HCT116 (cell line): Measurements from ENCODE around the gene C1orf185. TPM values are rescaled to one million over a fixed set of nuclear protein-coding genes. Genes with fewer than 3 reads are reported as not detected.

Source experiments
- ATAC-seq: fragments of 200-7000 bp; cut with Tn5 transposase; 2 replicates; pipeline ENCODE4 v1.9.1; 2020; ENCODE audit warnings: mild to moderate bottlenecking, moderate library complexity
- BruUV-seq: library from RNA; stranded (reverse); fragments of 400-500 nt; replicated peaks from 2 replicates; lab custom pipeline; 2021; lab: Mats Ljungman, UMichigan
- CTCF ChIA-PET: fragments of 300-600 bp; sonication (Branson Sonifier 250); formaldehyde crosslinking; loops from one replicate; lab custom pipeline; 2021; ENCODE audit warnings: antibody characterized with exemption; lab: Charles Lee
- POLR2A ChIA-PET: fragments of 300-600, 350-600 bp; sonication (Branson Sonifier 250); formaldehyde crosslinking; loops from one replicate; lab custom pipeline; 2021; ENCODE audit warnings: antibody characterized with exemption; lab: Charles Lee
- RAD21 ChIA-PET, 2 experiments: fragments of 300-600 bp; sonication (Branson Sonifier 250); formaldehyde crosslinking; loops; one replicate each; lab custom pipeline; 2023; ENCODE audit warnings: low total read pairs in 2 of 2; ENCODE audit not compliant: uncharacterized antibody in 2 of 2, unreplicated experiment in 2 of 2, low non-redundant PET in 1 of 2; lab: Charles Lee
- DNase-seq: peaks from one replicate; pipeline ENCODE4 v3.0.0-alpha.2; 2010; ENCODE audit warnings: low read depth, low spot score
- H2AFZ ChIP-seq: fragments of 200-600 bp; shearing (Covaris generic), sonication (generic); 2 replicates; pipeline ENCODE4 v1.6.1; 2017; ENCODE audit warnings: low read depth, mixed run types, mixed read lengths, antibody characterized with exemption, low read length; ENCODE audit not compliant: poor library complexity, severe bottlenecking
- H3K27ac ChIP-seq: 2 replicates; pipeline ENCODE4 v1.5.1; 2012; ENCODE audit warnings: low read depth, low read length
- H3K27me3 ChIP-seq: fragments of 200-600 bp; sonication (generic); 2 replicates; pipeline ENCODE4 v1.6.1; 2016; ENCODE audit warnings: mixed run types, low read length, mixed read lengths; ENCODE audit not compliant: insufficient read depth
- H3K36me3 ChIP-seq, 2 experiments: fragments of 200-500 bp in 1 of 2; fragments of 200-600 bp in 1 of 2; sonication (Bioruptor generic) in 1 of 2; sonication (generic) in 1 of 2; 2 replicates each; pipeline versions ENCODE4 v1.5.1 to v1.6.1; 2014 to 2016; ENCODE audit warnings: low read length in 2 of 2, inconsistent platforms in 1 of 2, mixed read lengths in 1 of 2, mixed run types in 1 of 2; ENCODE audit not compliant: insufficient read depth in 2 of 2, control insufficient read depth in 1 of 2
- H3K4me1 ChIP-seq, 2 experiments: fragments of 200-600 bp in 1 of 2; sonication (generic) in 1 of 2; 2 replicates each; pipeline versions ENCODE4 v1.5.1 to v1.6.1; 2012 to 2017; ENCODE audit warnings: low read length in 2 of 2, inconsistent platforms in 1 of 2, mild to moderate bottlenecking in 1 of 2, mixed read lengths in 1 of 2, mixed run types in 1 of 2, moderate library complexity in 1 of 2; ENCODE audit not compliant: insufficient read depth in 2 of 2, control insufficient read depth in 1 of 2
- H3K4me2 ChIP-seq: fragments of 200-600 bp; sonication (generic); 2 replicates; pipeline ENCODE4 v1.6.1; 2017; ENCODE audit warnings: mixed run types, low read length, mixed read lengths
- H3K4me3 ChIP-seq, 2 experiments: fragments of 200-600 bp in 1 of 2; sonication (generic) in 1 of 2; replicated peaks in 1 of 2; 2 replicates each; pipeline ENCODE4 v1.5.1; 2011 to 2016; ENCODE audit warnings: low read length in 2 of 2, control low read depth in 1 of 2, low read depth in 1 of 2, mild to moderate bottlenecking in 1 of 2, mixed read lengths in 1 of 2, mixed run types in 1 of 2
- H3K79me2 ChIP-seq: fragments of 200-600 bp; sonication (generic); 2 replicates; pipeline ENCODE4 v1.6.1; 2017; ENCODE audit warnings: mild to moderate bottlenecking, mixed run types, low read length, moderate library complexity, mixed read lengths; ENCODE audit not compliant: insufficient read depth
- H3K9ac ChIP-seq: fragments of 200-600 bp; sonication (generic); 2 replicates; pipeline ENCODE4 v1.6.1; 2016; ENCODE audit warnings: low read length, mixed read lengths
- H3K9me2 ChIP-seq: fragments of 200-600 bp; sonication (generic), shearing (Covaris generic); 2 replicates; pipeline ENCODE4 v1.6.1; 2017; ENCODE audit warnings: mixed run types, mild to moderate bottlenecking, moderate library complexity; ENCODE audit not compliant: insufficient read depth
- H3K9me3 ChIP-seq, 2 experiments: fragments of 200-500 bp in 1 of 2; fragments of 200-600 bp in 1 of 2; sonication (Bioruptor generic) in 1 of 2; sonication (generic) in 1 of 2; 2 replicates each; pipeline ENCODE4 v1.6.1; 2014 to 2017; ENCODE audit warnings: low read length in 2 of 2, mixed read lengths in 2 of 2, inconsistent platforms in 1 of 2, low read depth in 1 of 2, mild to moderate bottlenecking in 1 of 2, mixed run types in 1 of 2, moderate library complexity in 1 of 2; ENCODE audit not compliant: control insufficient read depth in 1 of 2, insufficient read depth in 1 of 2
- H4K20me1 ChIP-seq: fragments of 200-600 bp; sonication (generic), shearing (Covaris generic); 2 replicates; pipeline ENCODE4 v1.6.1; 2017; ENCODE audit warnings: mixed run types, mild to moderate bottlenecking, moderate library complexity; ENCODE audit not compliant: insufficient read depth
- ATF3 ChIP-seq: IDR thresholded peaks from 2 replicates; pipeline ENCODE4 v1.6.1; 2012
- CEBPB ChIP-seq: IDR thresholded peaks from 2 replicates; pipeline ENCODE4 v1.6.1; 2012; ENCODE audit warnings: low read depth
- CTCF ChIP-seq, 3 experiments: fragments of 200-600 bp in 1 of 3; sonication (generic) in 1 of 3; IDR thresholded peaks in 2 of 3; conservative IDR thresholded peaks in 1 of 3; 2 replicates each; pipeline ENCODE4 v1.5.1; 2012 to 2017; ENCODE audit warnings: low read depth in 2 of 3, low read length in 2 of 3, antibody characterized with exemption in 1 of 3, borderline replicate concordance in 1 of 3, control low read depth in 1 of 3, mild to moderate bottlenecking in 1 of 3, mixed read lengths in 1 of 3, mixed run types in 1 of 3, moderate library complexity in 1 of 3; ENCODE audit not compliant: insufficient read depth in 1 of 3
- EZH2 ChIP-seq: fragments of 200-600 bp; sonication (generic); IDR thresholded peaks from 2 replicates; pipeline ENCODE4 v1.6.1; 2017; ENCODE audit warnings: antibody characterized with exemption, mixed run types
- EZH2phosphoT487 ChIP-seq: fragments of 200-600 bp; IDR thresholded peaks from 2 replicates; pipeline ENCODE4 v1.6.1; 2018; ENCODE audit warnings: antibody characterized with exemption, borderline replicate concordance
- JUND ChIP-seq: IDR thresholded peaks from 2 replicates; pipeline ENCODE4 v1.6.1; 2012
- MAX ChIP-seq: IDR thresholded peaks from 2 replicates; pipeline ENCODE4 v1.6.1; 2012
- POLR2AphosphoS5 ChIP-seq: IDR thresholded peaks from 2 replicates; pipeline ENCODE4 v1.6.1; 2011; ENCODE audit warnings: mild to moderate bottlenecking, low read depth, low read length, moderate library complexity
- RAD21 ChIP-seq: IDR thresholded peaks from 2 replicates; pipeline ENCODE4 v1.6.1; 2012; ENCODE audit warnings: low read depth, mild to moderate bottlenecking
- REST ChIP-seq: IDR thresholded peaks from 2 replicates; pipeline ENCODE4 v1.6.1; 2012; ENCODE audit warnings: low read depth
- SIN3A ChIP-seq: IDR thresholded peaks from 2 replicates; pipeline ENCODE4 v1.6.1; 2012; ENCODE audit warnings: low read depth
- SP1 ChIP-seq: IDR thresholded peaks from 2 replicates; pipeline ENCODE4 v1.6.1; 2012; ENCODE audit warnings: low read depth
- SRF ChIP-seq: IDR thresholded peaks from 2 replicates; pipeline ENCODE4 v1.6.1; 2012; ENCODE audit warnings: low read depth
- TCF7L2 ChIP-seq: IDR thresholded peaks from 2 replicates; pipeline ENCODE4 v1.7.0; 2011; ENCODE audit warnings: borderline replicate concordance, inconsistent platforms; ENCODE audit not compliant: insufficient read depth, insufficient read length; ENCODE audit errors: extremely low read depth
- YY1 ChIP-seq: IDR thresholded peaks from 2 replicates; pipeline ENCODE4 v1.6.1; 2011; ENCODE audit warnings: low read length, low read depth, moderate library complexity, mild to moderate bottlenecking; ENCODE audit not compliant: insufficient replicate concordance; ENCODE audit errors: extremely low read depth
- ZBTB33 ChIP-seq: IDR thresholded peaks from 2 replicates; pipeline ENCODE4 v1.6.1; 2011; ENCODE audit warnings: mild to moderate bottlenecking, low read length, moderate library complexity; ENCODE audit not compliant: insufficient replicate concordance; ENCODE audit errors: extremely low read depth
- ZNF274 ChIP-seq: fragments of 200-500 bp; sonication (Bioruptor generic); IDR thresholded peaks from 2 replicates; pipeline ENCODE4 v1.6.1; 2014; ENCODE audit warnings: mild to moderate bottlenecking, low read depth, low read length, inconsistent platforms
- intact Hi-C: fragments of 100-400 bp; cut with micrococcal nuclease; formaldehyde crosslinking; loops from 2 replicates; pipeline ENCODE4 v1.10.0; 2022
- total RNA-seq: library from RNA; stranded (reverse); gene quantifications from one replicate; pipeline ENCODE4 v1.2.1, GENCODE V29; 2021; ENCODE audit not compliant: unreplicated experiment

The C1orf185 gene
- total RNA-seq, 1 experiment from 2014 or later: not detected

- no peak for TF ChIP-seq MAX
- no peak for TF ChIP-seq TCF7L2
- TF ChIP-seq CEBPB: no peak
- TF ChIP-seq SIN3A: no peak
- TF ChIP-seq, all 23 proteins: peak for 0
Measured at GRCh38 chr1:51119331-51119730, 17.3 kb downstream of the C1orf185 start (continued).

GRCh38 chr1:51120629-51121028, 18.6 kb downstream of the C1orf185 start:
- ATAC-seq (no peak), DNase-seq (no peak)
- no peaks in the 10 kb centered on the region for H3K4me1 ChIP-seq
- CTCF ChIA-PET: no interaction called here
- no peaks in the 10 kb centered on the region for H3K36me3 ChIP-seq
- no peak overlapping the region for H3K9ac ChIP-seq
- POLR2A ChIA-PET: no interaction called here
- no peak overlapping the region for H3K4me3 ChIP-seq
- no peak overlapping the region for H3K27ac ChIP-seq
- intact Hi-C loops: no loop called here
- H3K9me2 ChIP-seq: no peaks in the 10 kb centered on the region
- no peaks in the 10 kb centered on the region for H3K27me3 ChIP-seq
- BruUV-seq: no TSS peak
- no peaks in the 10 kb centered on the region for H3K79me2 ChIP-seq
- RAD21 ChIA-PET: no interaction called here
- H4K20me1 ChIP-seq: no peaks in the 10 kb centered on the region
- H3K4me2 ChIP-seq: no peak overlapping the region
- H2AFZ ChIP-seq: no peak overlapping the region
- no peaks in the 10 kb centered on the region for H3K9me3 ChIP-seq
- TF ChIP-seq CEBPB (no peak), SRF (no peak), EZH2phosphoT487 (no peak), YY1 (no peak), RAD21 (no peak), JUND (no peak), EZH2 (no peak), TCF7L2 (no peak), MAX (no peak), POLR2AphosphoS5 (no peak), CTCF (IDR thresholded peaks at IDR 0.05 in 2 of 3, conservative IDR thresholded peaks at IDR 0.05 in 1 of 3; ENCODE audit: borderline replicate concordance in 1 of 3, insufficient read depth in 1 of 3, low read depth in 2 of 3, low read length in 2 of 3) (no peak), SIN3A (no peak), REST (no peak), ATF3 (no peak), ZBTB33 (no peak), SP1 (no peak), ZNF274 (no peak)
